OCI-LY7 (cell line): ENCODE results near the gene MTG2.

Experiments
- EZH2phosphoT487 ChIP-seq: fragments of 200-600 bp; sonication (generic); IDR thresholded peaks from 2 replicates; pipeline ENCODE4 v1.6.1; 2018; ENCODE audit warnings: low read depth, borderline replicate concordance, mild to moderate bottlenecking, mixed run types, antibody characterized with exemption, low read length, moderate library complexity, mixed read lengths
- TF ChIP-seq, protein P1 (sequence below): fragments of 200-600 bp; sonication (generic); conservative IDR thresholded peaks from 2 replicates; pipeline ENCODE4 v1.5.1; 2014; ENCODE audit warnings: mild to moderate bottlenecking, antibody characterized with exemption, low read length, moderate library complexity, mixed read lengths

DNA sequence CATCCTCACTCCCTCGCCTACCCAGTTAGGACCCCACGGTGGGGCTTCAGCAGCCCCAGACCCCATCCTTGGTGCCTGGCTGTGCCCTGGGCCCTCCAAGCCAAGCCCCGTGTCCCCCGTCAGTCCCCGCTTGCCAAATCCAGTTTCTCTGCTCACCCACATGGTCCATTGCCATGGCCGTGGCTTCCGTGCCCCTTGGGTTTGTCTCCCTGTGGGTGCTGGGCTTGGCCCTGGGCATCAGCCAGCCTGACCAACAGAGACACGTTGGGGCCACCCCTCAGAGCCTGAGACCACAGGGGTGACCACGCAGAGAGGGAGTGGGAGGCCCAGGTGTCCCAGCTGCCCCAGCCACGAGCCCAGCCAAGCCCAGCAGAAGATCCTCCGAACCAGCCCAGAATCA, 31.6 kb upstream of the MTG2 start:
- TF ChIP-seq, protein P1, sequence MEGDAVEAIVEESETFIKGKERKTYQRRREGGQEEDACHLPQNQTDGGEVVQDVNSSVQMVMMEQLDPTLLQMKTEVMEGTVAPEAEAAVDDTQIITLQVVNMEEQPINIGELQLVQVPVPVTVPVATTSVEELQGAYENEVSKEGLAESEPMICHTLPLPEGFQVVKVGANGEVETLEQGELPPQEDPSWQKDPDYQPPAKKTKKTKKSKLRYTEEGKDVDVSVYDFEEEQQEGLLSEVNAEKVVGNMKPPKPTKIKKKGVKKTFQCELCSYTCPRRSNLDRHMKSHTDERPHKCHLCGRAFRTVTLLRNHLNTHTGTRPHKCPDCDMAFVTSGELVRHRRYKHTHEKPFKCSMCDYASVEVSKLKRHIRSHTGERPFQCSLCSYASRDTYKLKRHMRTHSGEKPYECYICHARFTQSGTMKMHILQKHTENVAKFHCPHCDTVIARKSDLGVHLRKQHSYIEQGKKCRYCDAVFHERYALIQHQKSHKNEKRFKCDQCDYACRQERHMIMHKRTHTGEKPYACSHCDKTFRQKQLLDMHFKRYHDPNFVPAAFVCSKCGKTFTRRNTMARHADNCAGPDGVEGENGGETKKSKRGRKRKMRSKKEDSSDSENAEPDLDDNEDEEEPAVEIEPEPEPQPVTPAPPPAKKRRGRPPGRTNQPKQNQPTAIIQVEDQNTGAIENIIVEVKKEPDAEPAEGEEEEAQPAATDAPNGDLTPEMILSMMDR = no peak
- no peak for TF ChIP-seq EZH2phosphoT487
